Transverse colon (tissue), 4 donors: ENCODE measurements around the gene SP7. TPM values are rescaled to one million over a fixed set of nuclear protein-coding genes. Genes with fewer than 3 reads are reported as not detected.

Source experiments
- DNase-seq: peaks from one replicate; pipeline ENCODE4 v3.0.0-alpha.2; 2019
- H3K27ac ChIP-seq, 4 donors: fragments of 200-600 bp; sonication (generic); 2 replicates each; pipeline ENCODE4 v1.5.1; 2016 to 2018; ENCODE audit warnings: inconsistent platforms in 4 of 4
- H3K27me3 ChIP-seq: fragments of 200-600 bp; sonication (generic); 2 replicates; pipeline ENCODE4 v1.5.1; 2017; ENCODE audit warnings: inconsistent platforms
- H3K36me3 ChIP-seq, 4 donors: fragments of 200-600 bp; sonication (generic); 2 replicates each; pipeline ENCODE4 v1.5.1; 2017 to 2019; ENCODE audit warnings: inconsistent platforms in 4 of 4
- H3K4me1 ChIP-seq, 4 donors: fragments of 200-600 bp; sonication (generic); 2 replicates each; pipeline ENCODE4 v1.5.1; 2017 to 2020; ENCODE audit warnings: inconsistent platforms in 4 of 4
- H3K4me3 ChIP-seq, 4 donors: fragments of 200-600 bp; sonication (generic); 1 replicate in 1 of 4; 2 replicates in 3 of 4; pipeline versions ENCODE4 v1.5.1 to v1.6.1; 2017 to 2019; ENCODE audit warnings: inconsistent platforms in 4 of 4
- H3K9me3 ChIP-seq, 2 donors: fragments of 200-600 bp; sonication (generic); 2 replicates each; pipeline ENCODE4 v1.5.1; 2017 to 2019; ENCODE audit warnings: inconsistent platforms in 2 of 2
- CTCF ChIP-seq, 5 experiments: fragments of 200-600 bp in 3 of 5; fragments of 450-650 bp in 2 of 5; sonication (generic) in 3 of 5; IDR thresholded peaks; 1 replicate in 2 of 5; 2 replicates in 3 of 5; pipeline ENCODE4 v1.5.1; 2016 to 2017; ENCODE audit warnings: antibody characterized with exemption in 5 of 5, inconsistent platforms in 3 of 5, mild to moderate bottlenecking in 2 of 5, moderate library complexity in 1 of 5
- EP300 ChIP-seq: sonication (generic); formaldehyde crosslinking; IDR thresholded peaks from one replicate; pipeline ENCODE4 v1.6.1; 2017; ENCODE audit warnings: antibody characterized with exemption, low read depth
- POLR2A ChIP-seq: fragments of 450-650 bp; IDR thresholded peaks from one replicate; pipeline ENCODE4 v1.6.1; 2016; ENCODE audit warnings: antibody characterized with exemption, mild to moderate bottlenecking, moderate library complexity
- POLR2AphosphoS5 ChIP-seq, 3 donors: sonication (generic); formaldehyde crosslinking; IDR thresholded peaks; one replicate each; pipeline ENCODE4 v1.6.1; 2016; ENCODE audit warnings: antibody characterized with exemption in 3 of 3
- WGBS, 2 donors: methylation state at CpG; one replicate each; pipeline ENCODE4 v1.1.5; 2018; ENCODE audit warnings: low coverage in 1 of 2; 5-methylcytosine and 5-hydroxymethylcytosine counted together
- in situ Hi-C, 4 donors: fragments of 200-750 bp; cut with MboI; loops; one replicate each; pipeline versions ENCODE4 v1.15.0 to v1.15.1; 2017; ENCODE audit warnings: low sequenced_read_pairs in 3 of 4, low pct_ligation_motif_present in 1 of 4, low pct_unique_long_range_greater_than_20kb in 1 of 4
- intact Hi-C: fragments of 100-400 bp; cut with DNase I; formaldehyde crosslinking; loops from one replicate; pipeline ENCODE4 v1.15.1; 2023; ENCODE audit warnings: low total_unique reads
- total RNA-seq, 4 donors: library from RNA; depleted of rRNA; stranded (reverse); fragments of >200 nt; gene quantifications; one replicate each; pipeline ENCODE4 v1.1.0, GENCODE V29; 2016

Gene SP7
- total RNA-seq, 4 donors from 2014 or later: not detected

- H3K36me3 ChIP-seq: peaks cover 0 to 21% (median 8%) of the 10 kb centered on the region in 4 donors
- H3K27ac ChIP-seq: no peak overlapping the region
- TF ChIP-seq POLR2A: no peak
- TF ChIP-seq CTCF (IDR thresholded peaks at IDR 0.05): no peak
- no peak for TF ChIP-seq EP300
- TF ChIP-seq POLR2AphosphoS5 (IDR thresholded peaks at IDR 0.05): no peak
- no peak for DNase-seq
- intact Hi-C loops (no loop called here), in situ Hi-C loops (no loop called here)
- peaks cover 7 to 38% (median 18%) of the 10 kb centered on the region in 4 donors for H3K4me1 ChIP-seq
- H3K9me3 ChIP-seq: no peaks in the 10 kb centered on the region
- no peak overlapping the region for H3K4me3 ChIP-seq
- 87% methylated on average over 5 of the region's 5 CpGs; no CpG with 5 or more reads in 1 of the 2 donors for WGBS, 2 donors
- no peaks in the 10 kb centered on the region for H3K27me3 ChIP-seq
Observed at GRCh38 chr12:53302903-53303302, 33.3 kb downstream of the SP7 start.

GRCh38 chr12:53300187-53300586, 36.0 kb downstream of the SP7 start:
- TF ChIP-seq EP300: no peak
- TF ChIP-seq CTCF (IDR thresholded peaks at IDR 0.05): no peak
- no peak for TF ChIP-seq POLR2AphosphoS5 (IDR thresholded peaks at IDR 0.05)
- no peak for TF ChIP-seq POLR2A
- 0 to 1% methylated on average over 5 to 12 of the region's 12 CpGs for WGBS, 2 donors

GRCh38 chr12:53299454-53300180, 36.5 kb downstream of the SP7 start, which contains the start of gene MYG1:
Gene MYG1, plus strand, starts transcription at chr12:53299695. Its CDS starts 43 bp downstream, at chr12:53299738.
- TF ChIP-seq POLR2A (peak; percentile 78), POLR2AphosphoS5 (IDR thresholded peaks at IDR 0.05) (peak; percentile 33 to 90 (median 86)), CTCF (IDR thresholded peaks at IDR 0.05) (peak; percentile 16 to 62 (median 27)), EP300 (no peak)
- in situ Hi-C loops: loop anchor here in 1 of 4 donors (25.0 kb wide), 1 partner anchor 237 kb away; the partner anchor contains the start of gene TNS2
- peak; percentile 90 for DNase-seq
- WGBS, 2 donors: 0% methylated on average over 51 of the region's 51 CpGs; no CpG with 5 or more reads in 1 of the 2 donors
- Histone ChIP-seq H3K4me1 (peaks cover 14 to 63% (median 33%) of the 10 kb centered on the region in 4 donors), H3K36me3 (no peaks in the 10 kb centered on the region), H3K27me3 (no peaks in the 10 kb centered on the region), H3K4me3 (peak within 1 kb of the TSS; percentile 43 to 71 (median 57)), H3K27ac (peak within 1 kb of the TSS; percentile 72 to 86 (median 80)), H3K9me3 (no peaks in the 10 kb centered on the region)
- intact Hi-C loops: no loop called here

More at GRCh38 chr12:53300187-53300586, 36.0 kb downstream of the SP7 start:
- peaks cover 14 to 59% (median 30%) of the 10 kb centered on the region in 4 donors for H3K4me1 ChIP-seq
- peak overlapping the region; percentile 43 to 71 (median 57) for H3K4me3 ChIP-seq
- in situ Hi-C loops (no loop called here), intact Hi-C loops (no loop called here)
- no peak for DNase-seq
- no peaks in the 10 kb centered on the region for H3K27me3 ChIP-seq
- no peaks in the 10 kb centered on the region for H3K9me3 ChIP-seq
- no peaks in the 10 kb centered on the region for H3K36me3 ChIP-seq
- H3K27ac ChIP-seq: peak overlapping the region; percentile 72 to 86 (median 80)

- no peak for DNase-seq
- no peaks in the 10 kb centered on the region for H3K36me3 ChIP-seq
- in situ Hi-C loops (loop anchor here in 1 of 4 donors (25.0 kb wide), 1 partner anchor 237 kb away; the partner anchor contains the start of gene TNS2), intact Hi-C loops (no loop called here)
- peak overlapping the region; percentile 72 to 86 (median 80) for H3K27ac ChIP-seq
- 49 to 55% methylated on average over 4 to 5 of the region's 5 CpGs for WGBS, 2 donors
- no peaks in the 10 kb centered on the region for H3K9me3 ChIP-seq
- H3K27me3 ChIP-seq: no peaks in the 10 kb centered on the region
- no peak for TF ChIP-seq EP300
- no peak for TF ChIP-seq POLR2A
- no peak for TF ChIP-seq CTCF (IDR thresholded peaks at IDR 0.05)
- no peak for TF ChIP-seq POLR2AphosphoS5 (IDR thresholded peaks at IDR 0.05)
- H3K4me3 ChIP-seq: peak overlapping the region in 3 of 4 donors; percentile 43 to 71 (median 55)
- peaks cover 14 to 65% (median 33%) of the 10 kb centered on the region in 4 donors for H3K4me1 ChIP-seq
Observed at GRCh38 chr12:53299101-53299453, 37.1 kb downstream of the SP7 start.
